NT2/D1 (cell line): ENCODE measurements around the gene ZSWIM5.

Source experiments
- SUZ12 ChIP-seq: IDR thresholded peaks from 2 replicates; pipeline ENCODE4 v1.6.1; 2011; ENCODE audit not compliant: insufficient read length, insufficient read depth; ENCODE audit errors: extremely low read depth
- ZNF274 ChIP-seq: IDR thresholded peaks from 2 replicates; pipeline ENCODE4 v1.6.1; 2011; ENCODE audit warnings: mild to moderate bottlenecking, low read depth, low read length

DNA sequence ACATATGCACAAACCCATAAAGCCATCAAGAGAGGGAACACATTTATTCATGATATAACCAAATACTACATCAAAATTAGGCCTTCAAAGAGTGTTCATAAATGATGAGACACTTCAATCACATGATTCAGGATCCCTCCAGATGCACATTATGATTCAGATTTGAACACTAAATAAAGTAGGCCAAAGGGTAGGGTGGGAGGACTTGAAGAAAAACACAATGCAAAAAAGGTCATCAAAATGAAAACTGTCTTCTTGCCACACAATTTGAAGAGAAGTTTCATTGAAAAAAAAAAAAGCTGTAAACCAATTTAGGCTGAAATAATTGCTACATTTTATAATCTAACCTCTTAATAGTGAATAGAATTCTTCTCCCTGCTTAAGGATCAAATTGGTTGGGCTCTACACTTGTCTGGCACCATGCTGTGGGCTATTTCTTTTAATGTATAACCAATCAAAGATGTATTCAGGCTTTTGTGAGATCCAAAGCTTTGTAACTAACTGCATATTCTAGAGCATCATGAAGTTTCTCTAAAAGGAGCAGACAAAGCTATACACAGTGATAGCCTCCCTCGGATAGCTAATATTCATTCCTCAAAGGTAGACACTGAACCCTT, 58.1 kb downstream of the ZSWIM5 start:
- TF ChIP-seq SUZ12 (no peak), ZNF274 (no peak)
